ENCODE data around the gene PVALB. TPM values are rescaled to one million over a fixed set of nuclear protein-coding genes. Genes with fewer than 3 reads are reported as not detected.

Gene PVALB
- total and polyA plus RNA-seq, 3 experiments from 2014 or later: not detected

- Mint-ChIP-seq H3K36me3 (no peaks in the 10 kb centered on the region), H3K27ac (no peak overlapping the region), H3K9me3 (no peaks in the 10 kb centered on the region), H3K4me3 (no peak overlapping the region), H3K4me1 (peaks cover 17 to 24% (median 22%) of the 10 kb centered on the region in 3 donors), H3K27me3 (peaks cover 5 to 8% of the 10 kb centered on the region in 2 donors)
- no peaks in the 10 kb centered on the region for H3K36me3 ChIP-seq (ENCODE audit: insufficient read depth, low read length)
- ChIA-PET POLR2A (no interaction called here), CTCF (interaction anchor here (0.8 to 3.8 kb wide), 12 partner anchors 10 to 122 kb away, joined by 3 to 40 read pairs (median 6); partner anchors contain the start of gene IFT27)
- H3K27me3 ChIP-seq (ENCODE audit: insufficient read depth, low read length, poor library complexity, severe bottlenecking): no peaks in the 10 kb centered on the region
- H3K9me3 ChIP-seq (ENCODE audit: low read length): no peaks in the 10 kb centered on the region
- H3K4me1 ChIP-seq (ENCODE audit: insufficient read depth, low read length): peaks cover 18% of the 10 kb centered on the region
- no peak for DNase-seq
- no peak overlapping the region for H3K27ac ChIP-seq (ENCODE audit: low read depth, low read length)
- H3K4me3 ChIP-seq (ENCODE audit: low read length): no peak overlapping the region
These were observed 38.6 kb upstream of the PVALB start for GRCh38 chr22:36855478-36855877.

GRCh38 chr22:36853407-36854099 is 36.7 kb upstream of the PVALB start:
- H3K27ac ChIP-seq (ENCODE audit: low read depth, low read length): no peak overlapping the region
- peak overlapping the region; percentile 42 for H3K4me3 ChIP-seq (ENCODE audit: low read length)
- no peaks in the 10 kb centered on the region for H3K36me3 ChIP-seq (ENCODE audit: insufficient read depth, low read length)

GRCh38 chr22:36852056-36852973 is 35.5 kb upstream of the PVALB start:
- Histone ChIP-seq H3K4me1 (ENCODE audit: insufficient read depth, low read length) (peaks cover 18% of the 10 kb centered on the region), H3K27ac (ENCODE audit: low read depth, low read length) (no peak overlapping the region), H3K9me3 (ENCODE audit: low read length) (no peaks in the 10 kb centered on the region), H3K4me3 (ENCODE audit: low read length) (no peak overlapping the region), H3K27me3 (ENCODE audit: insufficient read depth, low read length, poor library complexity, severe bottlenecking) (no peaks in the 10 kb centered on the region), H3K36me3 (ENCODE audit: insufficient read depth, low read length) (no peaks in the 10 kb centered on the region)
- Mint-ChIP-seq H3K36me3 (no peaks in the 10 kb centered on the region), H3K27me3 (peaks cover 19 to 25% of the 10 kb centered on the region in 2 donors), H3K27ac (peak overlapping the region in 1 of 8 donors; percentile 37), H3K4me3 (no peak overlapping the region), H3K4me1 (peaks cover 14 to 17% (median 15%) of the 10 kb centered on the region in 3 donors), H3K9me3 (no peaks in the 10 kb centered on the region)
- no peak for DNase-seq
- CTCF ChIA-PET: interaction anchor here (1.0 to 2.4 kb wide), 6 partner anchors 9 to 125 kb away, joined by 3 to 7 read pairs (median 4); no protein-coding TSS in a partner anchor
- POLR2A ChIA-PET: interaction anchor here (0.8 kb wide), 1 partner anchor 77 kb away, joined by 3 read pairs; the partner anchor contains the start of gene IFT27

More at GRCh38 chr22:36853407-36854099, 36.7 kb upstream of the PVALB start:
- H3K4me3 Mint-ChIP-seq: peak overlapping the region in 6 of 7 donors; percentile 55 to 73 (median 66)
- ChIA-PET POLR2A (interaction anchor here (0.8 kb wide), 1 partner anchor 78 kb away, joined by 3 read pairs; the partner anchor contains the start of gene IFT27), CTCF (interaction anchor here (0.6 to 2.4 kb wide), 9 partner anchors 10 to 167 kb away, joined by 3 to 7 read pairs (median 4); partner anchors contain the start of gene IFT27)
- H3K27ac Mint-ChIP-seq: peak overlapping the region in 7 of 8 donors; percentile 26 to 74 (median 54)
- no peaks in the 10 kb centered on the region for H3K27me3 ChIP-seq (ENCODE audit: insufficient read depth, low read length, poor library complexity, severe bottlenecking)
- H3K9me3 Mint-ChIP-seq: no peaks in the 10 kb centered on the region
- peaks cover 18% of the 10 kb centered on the region for H3K4me1 ChIP-seq (ENCODE audit: insufficient read depth, low read length)
- no peaks in the 10 kb centered on the region for H3K9me3 ChIP-seq (ENCODE audit: low read length)
- peaks cover 14 to 17% (median 15%) of the 10 kb centered on the region in 3 donors for H3K4me1 Mint-ChIP-seq
- peak; percentile 73 to 88 (median 78) for DNase-seq
- H3K27me3 Mint-ChIP-seq: peaks cover 15 to 18% of the 10 kb centered on the region in 2 donors
- H3K36me3 Mint-ChIP-seq: no peaks in the 10 kb centered on the region

GRCh38 chr22:36850682-36851081 is 33.8 kb upstream of the PVALB start:
- Histone ChIP-seq H3K9me3 (ENCODE audit: low read length) (no peaks in the 10 kb centered on the region), H3K4me3 (ENCODE audit: low read length) (no peak overlapping the region), H3K4me1 (ENCODE audit: insufficient read depth, low read length) (peaks cover 12% of the 10 kb centered on the region), H3K27ac (ENCODE audit: low read depth, low read length) (no peak overlapping the region), H3K36me3 (ENCODE audit: insufficient read depth, low read length) (no peaks in the 10 kb centered on the region), H3K27me3 (ENCODE audit: insufficient read depth, low read length, poor library complexity, severe bottlenecking) (no peaks in the 10 kb centered on the region)
- peaks cover 0 to 2% (median 0%) of the 10 kb centered on the region in 3 donors for H3K36me3 Mint-ChIP-seq
- no peaks in the 10 kb centered on the region for H3K9me3 Mint-ChIP-seq
- DNase-seq: no peak
- H3K4me1 Mint-ChIP-seq: peaks cover 9 to 10% (median 9%) of the 10 kb centered on the region in 3 donors
- peak overlapping the region in 1 of 8 donors; percentile 70 for H3K27ac Mint-ChIP-seq
- peaks cover 21 to 26% of the 10 kb centered on the region in 2 donors for H3K27me3 Mint-ChIP-seq
- POLR2A ChIA-PET: no interaction called here
- CTCF ChIA-PET: no interaction called here
- H3K4me3 Mint-ChIP-seq: no peak overlapping the region

- Mint-ChIP-seq H3K36me3 (peaks cover 0 to 2% (median 0%) of the 10 kb centered on the region in 3 donors), H3K27me3 (peaks cover 25 to 32% of the 10 kb centered on the region in 2 donors), H3K9me3 (no peaks in the 10 kb centered on the region), H3K27ac (no peak overlapping the region), H3K4me3 (no peak overlapping the region), H3K4me1 (peaks cover 9% of the 10 kb centered on the region in 3 donors)
- Histone ChIP-seq H3K4me3 (ENCODE audit: low read length) (no peak overlapping the region), H3K9me3 (ENCODE audit: low read length) (no peaks in the 10 kb centered on the region), H3K4me1 (ENCODE audit: insufficient read depth, low read length) (peaks cover 12% of the 10 kb centered on the region), H3K36me3 (ENCODE audit: insufficient read depth, low read length) (no peaks in the 10 kb centered on the region), H3K27me3 (ENCODE audit: insufficient read depth, low read length, poor library complexity, severe bottlenecking) (no peaks in the 10 kb centered on the region), H3K27ac (ENCODE audit: low read depth, low read length) (no peak overlapping the region)
- ChIA-PET POLR2A (no interaction called here), CTCF (no interaction called here)
- DNase-seq: no peak
These were observed 33.2 kb upstream of the PVALB start for GRCh38 chr22:36850056-36850455.

- ChIA-PET CTCF (interaction anchor here (1.4 to 2.1 kb wide), 2 partner anchors 9 to 131 kb away, joined by 3 to 14 read pairs; no protein-coding TSS in a partner anchor), POLR2A (no interaction called here)
- no peak overlapping the region for H3K27ac Mint-ChIP-seq
- no peak overlapping the region for H3K4me3 Mint-ChIP-seq
- no peak for DNase-seq
- peaks cover 30 to 59% of the 10 kb centered on the region in 2 donors for H3K27me3 Mint-ChIP-seq
- Histone ChIP-seq H3K36me3 (ENCODE audit: insufficient read depth, low read length) (no peaks in the 10 kb centered on the region), H3K9me3 (ENCODE audit: low read length) (no peaks in the 10 kb centered on the region), H3K4me1 (ENCODE audit: insufficient read depth, low read length) (no peaks in the 10 kb centered on the region), H3K27ac (ENCODE audit: low read depth, low read length) (no peak overlapping the region), H3K4me3 (ENCODE audit: low read length) (no peak overlapping the region), H3K27me3 (ENCODE audit: insufficient read depth, low read length, poor library complexity, severe bottlenecking) (no peaks in the 10 kb centered on the region)
- H3K36me3 Mint-ChIP-seq: peaks cover 0 to 2% (median 0%) of the 10 kb centered on the region in 3 donors
- peaks cover 0 to 2% (median 0%) of the 10 kb centered on the region in 3 donors for H3K4me1 Mint-ChIP-seq
- peaks cover 0 to 2% (median 0%) of the 10 kb centered on the region in 5 donors for H3K9me3 Mint-ChIP-seq
These were observed 30.1 kb upstream of the PVALB start for GRCh38 chr22:36846949-36847348.

GRCh38 chr22:36846271-36846670 is 29.4 kb upstream of the PVALB start:
- Histone ChIP-seq H3K36me3 (ENCODE audit: insufficient read depth, low read length) (no peaks in the 10 kb centered on the region), H3K4me3 (ENCODE audit: low read length) (no peak overlapping the region), H3K9me3 (ENCODE audit: low read length) (no peaks in the 10 kb centered on the region), H3K27me3 (ENCODE audit: insufficient read depth, low read length, poor library complexity, severe bottlenecking) (no peaks in the 10 kb centered on the region), H3K27ac (ENCODE audit: low read depth, low read length) (no peak overlapping the region), H3K4me1 (ENCODE audit: insufficient read depth, low read length) (no peaks in the 10 kb centered on the region)
- H3K36me3 Mint-ChIP-seq: peaks cover 0 to 4% (median 2%) of the 10 kb centered on the region in 3 donors
- no peak for DNase-seq
- peaks cover 0 to 2% (median 0%) of the 10 kb centered on the region in 3 donors for H3K4me1 Mint-ChIP-seq
- ChIA-PET POLR2A (interaction anchor here (0.7 kb wide), 1 partner anchor 542 kb away, joined by 4 read pairs; no protein-coding TSS in a partner anchor), CTCF (interaction anchor here (1.4 to 2.1 kb wide), 2 partner anchors 10 to 131 kb away, joined by 3 to 14 read pairs; no protein-coding TSS in a partner anchor)
- peak overlapping the region in 1 of 8 donors; percentile 52 for H3K27ac Mint-ChIP-seq
- H3K27me3 Mint-ChIP-seq: peaks cover 30 to 65% of the 10 kb centered on the region in 2 donors
- no peak overlapping the region for H3K4me3 Mint-ChIP-seq
- peaks cover 0 to 2% (median 0%) of the 10 kb centered on the region in 5 donors for H3K9me3 Mint-ChIP-seq
